Measurements from ENCODE around the gene PLD6.

PLD6 gene

GRCh38 chr17:17172990-17173389 lies 33.1 kb downstream of the PLD6 start:
- no peak overlapping the region for H3K4me3 ChIP-seq (ENCODE audit: control insufficient read depth, low read depth, low read length)
- no peak for TF ChIP-seq CTCF (conservative IDR thresholded peaks at IDR 0.05; ENCODE audit: control insufficient read depth, insufficient read depth, low read depth, low read length)
- DNase-seq (ENCODE audit: low read depth), result no peak

- H3K4me3 ChIP-seq (ENCODE audit: control insufficient read depth, low read depth, low read length), result no peak overlapping the region
- no peak for TF ChIP-seq CTCF (conservative IDR thresholded peaks at IDR 0.05; ENCODE audit: control insufficient read depth, insufficient read depth, low read depth, low read length)
Measured at GRCh38 chr17:17172001-17172939, 33.9 kb downstream of the PLD6 start.

GRCh38 chr17:17171186-17171585 lies 34.9 kb downstream of the PLD6 start:
- H3K4me3 ChIP-seq (ENCODE audit: control insufficient read depth, low read depth, low read length), result no peak overlapping the region
- no peak for DNase-seq (ENCODE audit: low read depth)
- TF ChIP-seq CTCF (conservative IDR thresholded peaks at IDR 0.05; ENCODE audit: control insufficient read depth, insufficient read depth, low read depth, low read length), result no peak

More at GRCh38 chr17:17172001-17172939, 33.9 kb downstream of the PLD6 start:
- DNase-seq (ENCODE audit: low read depth), result no peak

- no peak overlapping the region for H3K4me3 ChIP-seq (ENCODE audit: control insufficient read depth, low read depth, low read length)
- DNase-seq (ENCODE audit: low read depth), result no peak
- TF ChIP-seq CTCF (conservative IDR thresholded peaks at IDR 0.05; ENCODE audit: control insufficient read depth, insufficient read depth, low read depth, low read length), result no peak
Measured at GRCh38 chr17:17170346-17170985, 35.7 kb downstream of the PLD6 start.

- TF ChIP-seq CTCF (conservative IDR thresholded peaks at IDR 0.05; ENCODE audit: control insufficient read depth, insufficient read depth, low read depth, low read length), result no peak
- H3K4me3 ChIP-seq (ENCODE audit: control insufficient read depth, low read depth, low read length), result no peak overlapping the region
- DNase-seq (ENCODE audit: low read depth), result no peak
Measured at GRCh38 chr17:17169396-17169795, 36.7 kb downstream of the PLD6 start.

- no peak overlapping the region for H3K4me3 ChIP-seq (ENCODE audit: control insufficient read depth, low read depth, low read length)
- DNase-seq (ENCODE audit: low read depth), result no peak
- TF ChIP-seq CTCF (conservative IDR thresholded peaks at IDR 0.05; ENCODE audit: control insufficient read depth, insufficient read depth, low read depth, low read length), result no peak
Measured at GRCh38 chr17:17168401-17168800, 37.7 kb downstream of the PLD6 start.

Measured in fibroblast of mammary gland (primary cell).